AML-193 (cell line): ENCODE measurements around the gene ACTN4.

Experiments used
- DNase-seq, 2 experiments: peaks; one replicate each; lab custom pipeline; 2025; lab: John Stamatoyannopoulos, UW

ACTN4 gene

DNA sequence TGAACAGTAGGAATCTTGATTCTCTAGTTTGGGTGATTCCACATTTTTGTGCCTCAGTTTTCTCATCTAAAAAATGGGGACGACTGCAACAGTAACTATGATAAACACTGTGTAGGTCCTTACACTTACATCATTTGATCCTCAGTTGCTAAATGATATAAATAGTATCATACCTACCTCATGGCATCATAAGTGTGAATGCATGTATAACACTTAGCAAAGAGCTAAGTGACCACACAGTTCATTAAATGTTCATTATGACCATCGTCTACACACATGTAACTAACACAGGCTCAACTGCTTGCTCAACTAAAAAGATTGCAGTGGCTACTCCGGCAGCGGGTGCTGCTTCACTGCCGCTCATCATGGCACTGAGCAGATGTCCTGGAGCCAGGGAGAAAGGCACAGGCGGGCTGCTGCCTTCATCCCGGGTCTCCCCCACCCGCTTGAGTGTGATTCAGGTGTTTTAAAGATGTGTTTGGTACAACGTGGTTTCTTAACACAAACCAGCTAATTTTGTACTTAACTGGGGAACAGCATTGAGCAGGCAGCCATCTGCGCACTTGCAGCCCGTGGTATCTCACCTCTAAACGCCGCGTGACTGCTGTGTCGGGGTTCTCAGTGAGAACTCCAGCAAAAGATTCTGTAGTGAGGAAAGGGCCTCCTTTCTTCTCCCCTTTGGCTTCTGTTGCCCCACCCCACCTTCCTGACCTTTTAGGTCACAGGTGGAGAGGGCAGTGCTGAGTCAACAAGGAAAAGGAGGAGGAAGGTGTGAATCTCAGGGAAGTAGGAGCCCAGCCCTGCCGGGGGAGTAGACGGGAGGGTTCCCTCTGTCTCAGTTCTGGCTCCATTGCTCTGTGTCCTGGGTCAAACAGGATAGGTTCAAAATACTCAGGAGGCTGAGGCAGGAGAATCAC lies 11.7 kb upstream of the ACTN4 start:
- DNase-seq = no peak

DNA sequence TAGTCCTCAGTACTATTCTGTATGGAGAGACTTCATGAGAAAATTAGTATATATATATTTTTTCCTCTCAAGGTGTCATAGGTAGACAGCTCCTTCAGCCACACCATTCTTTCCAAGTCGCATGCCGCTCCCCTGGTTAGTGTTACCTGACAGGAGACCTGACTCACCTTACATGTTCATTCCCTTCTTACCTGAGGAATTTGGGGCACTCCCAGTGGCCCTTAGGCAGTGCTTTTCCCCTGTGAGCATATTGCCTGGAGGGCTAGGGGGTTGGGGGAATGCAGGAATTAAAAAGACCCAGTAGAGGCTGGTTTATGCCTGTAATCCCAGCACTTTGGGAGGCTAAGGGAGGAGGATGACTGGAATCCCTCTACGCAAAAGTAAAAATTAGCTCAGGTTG lies 9.0 kb upstream of the ACTN4 start:
- DNase-seq = no peak

DNA sequence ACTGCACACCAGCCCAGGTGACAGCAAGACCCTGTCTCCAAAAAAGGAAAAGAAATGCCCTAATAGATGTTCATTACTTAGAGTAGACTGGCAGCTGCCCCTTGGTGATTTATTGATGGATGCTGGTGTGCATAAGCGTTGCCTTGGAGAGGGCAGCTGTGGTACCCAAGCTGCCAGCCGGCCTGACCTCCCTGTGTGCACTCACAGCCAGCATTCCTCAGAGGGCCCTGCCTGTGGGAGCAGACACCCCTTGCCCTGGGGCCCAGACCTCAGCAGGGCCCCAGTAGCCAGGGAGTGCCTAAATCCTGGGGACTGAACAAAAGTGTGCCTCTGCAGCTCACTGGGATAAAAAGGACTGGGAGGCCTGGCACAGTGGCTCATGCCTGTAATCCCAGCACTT lies 7.8 kb upstream of the ACTN4 start:
- DNase-seq = no peak

DNA sequence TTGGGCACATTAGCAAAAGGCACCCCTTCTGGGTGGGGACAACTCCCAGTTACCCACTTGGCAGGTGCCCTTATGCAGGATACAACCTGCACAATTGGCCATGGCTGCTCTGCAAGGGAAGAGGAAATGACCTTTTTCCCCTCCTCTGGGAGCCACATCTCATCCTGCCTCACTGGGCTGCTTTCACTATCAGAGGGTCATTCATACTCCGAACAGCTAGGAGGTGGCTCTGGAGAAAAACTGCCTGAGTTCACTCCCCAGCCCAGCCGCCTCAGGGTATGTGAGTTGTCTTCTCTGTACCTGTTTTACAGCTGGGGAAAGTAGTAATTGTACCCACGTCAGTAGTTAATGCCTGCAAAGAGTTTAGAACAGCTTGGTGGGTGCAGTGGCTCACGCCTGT lies 7.1 kb upstream of the ACTN4 start:
- DNase-seq = no peak

- DNase-seq = no peak
These were observed 5.3 kb upstream of the ACTN4 start for GRCh38 chr19:38642176-38642575.

- no peak for DNase-seq
These were observed 2.7 kb upstream of the ACTN4 start for GRCh38 chr19:38644719-38645118.

- no peak for DNase-seq
These were observed 718 bp downstream of the ACTN4 start for GRCh38 chr19:38647966-38648768.

- DNase-seq = peak in 1 of 2 experiments; percentile 28
These were observed 1.4 kb downstream of the ACTN4 start for GRCh38 chr19:38648769-38649304.

- DNase-seq = peak in 1 of 2 experiments; percentile 4
These were observed 2.1 kb downstream of the ACTN4 start for GRCh38 chr19:38649305-38650171.

DNA sequence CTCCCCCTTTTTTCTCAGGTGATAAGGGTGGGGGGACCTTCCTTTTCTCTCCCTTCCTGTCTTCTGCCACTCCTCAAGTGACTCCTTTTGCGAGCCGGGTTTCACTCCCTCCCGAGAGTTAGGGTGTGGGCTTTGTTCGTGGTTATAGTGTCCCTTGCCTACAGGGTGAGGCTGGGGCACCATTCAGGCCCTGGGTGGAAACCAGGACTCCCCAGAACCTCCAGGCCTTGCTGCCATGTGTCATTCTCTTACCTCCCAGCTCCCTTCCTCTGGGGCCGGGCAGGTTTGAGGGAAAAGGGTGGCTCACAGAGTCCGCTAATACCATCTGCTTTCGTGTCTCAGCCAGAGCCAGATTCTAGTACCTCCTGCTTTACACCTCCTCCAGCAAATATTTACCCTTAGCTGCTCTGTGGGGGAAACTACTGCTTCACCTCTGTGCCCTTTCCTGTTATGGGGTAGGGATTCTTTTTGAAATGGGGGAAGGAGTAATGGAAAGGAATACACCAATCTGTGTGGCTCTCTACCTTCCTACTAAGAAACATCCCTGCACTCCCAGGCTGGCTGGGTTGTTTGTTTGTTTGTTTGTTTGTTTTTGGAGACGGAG lies 2.8 kb downstream of the ACTN4 start:
- no peak for DNase-seq

DNA sequence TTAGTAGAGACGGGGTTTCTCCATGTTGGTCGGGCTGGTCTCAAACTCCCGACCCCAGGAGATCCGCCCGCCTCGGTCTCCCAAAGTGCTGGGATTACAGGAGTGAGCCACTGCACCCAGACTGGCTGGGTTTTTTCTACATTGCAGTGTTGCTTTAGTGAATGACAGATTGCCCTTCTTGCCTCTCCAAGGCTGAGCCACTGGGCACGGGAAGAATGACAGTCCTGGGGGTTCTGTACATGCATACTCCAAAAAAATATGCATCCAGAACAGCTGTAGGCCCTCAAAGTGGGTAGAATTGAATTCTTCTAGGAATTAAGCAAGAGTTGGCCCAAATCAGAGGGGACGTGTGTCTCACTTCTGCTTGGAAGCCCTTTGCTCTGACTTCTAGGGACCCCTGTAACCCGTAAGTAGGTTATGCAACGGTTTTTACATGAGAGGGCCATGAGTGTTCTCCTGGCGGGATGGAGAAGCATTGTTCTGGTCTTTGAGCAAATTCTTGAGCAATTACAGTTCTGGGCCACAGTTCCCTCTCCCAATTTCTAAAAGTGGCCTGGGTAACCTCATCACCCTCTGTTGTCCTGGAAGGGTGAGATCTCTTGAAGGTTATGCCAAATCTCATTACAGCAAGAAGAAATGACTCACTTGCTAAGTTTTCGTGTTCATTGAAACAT lies 3.6 kb downstream of the ACTN4 start:
- peak; percentile 32 to 45 for DNase-seq

GRCh38 chr19:38653028-38653571 lies 5.7 kb downstream of the ACTN4 start:
- DNase-seq = no peak

GRCh38 chr19:38654628-38655055 lies 7.2 kb downstream of the ACTN4 start:
- DNase-seq = no peak

- DNase-seq = no peak
These were observed 7.8 kb downstream of the ACTN4 start for GRCh38 chr19:38655148-38655824.

- DNase-seq = peak; percentile 46 to 54
These were observed 8.9 kb downstream of the ACTN4 start for GRCh38 chr19:38656171-38656981.

- no peak for DNase-seq
These were observed 10.3 kb downstream of the ACTN4 start for GRCh38 chr19:38657633-38658222.

- DNase-seq = no peak
These were observed 11.2 kb downstream of the ACTN4 start for GRCh38 chr19:38658462-38659306.

DNA sequence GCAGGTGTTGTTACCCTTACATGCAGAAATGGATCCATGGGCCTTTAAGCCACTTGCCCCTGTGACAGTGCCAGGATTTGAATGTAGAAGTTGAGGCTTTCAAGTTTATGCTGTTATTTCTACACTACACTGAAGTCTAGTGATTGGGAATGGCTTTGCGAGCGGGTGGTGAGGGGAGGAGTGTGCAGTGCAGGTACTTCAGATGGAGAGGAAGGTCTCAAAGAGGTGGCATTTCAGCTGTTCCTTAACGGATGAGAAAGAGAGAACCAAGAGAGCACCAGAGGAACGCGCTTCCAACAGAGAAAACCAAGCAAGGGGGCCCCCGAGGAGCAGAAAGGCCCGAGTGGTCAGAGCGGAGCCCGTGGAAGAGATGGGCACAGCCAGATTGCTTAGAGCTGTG lies 13.3 kb downstream of the ACTN4 start:
- no peak for DNase-seq
